Lower lobe of right lung (tissue), 2 donors: Measurements from ENCODE around the gene NRXN3. TPM values are rescaled to one million over a fixed set of nuclear protein-coding genes. Genes with fewer than 3 reads are reported as not detected.

Experiments
- ATAC-seq, 2 donors: fragments of 200-7000 bp; cut with Tn5 transposase; one replicate each; pipeline ENCODE4 v1.9.1; 2020 to 2022; ENCODE audit warnings: mild to moderate bottlenecking in 2 of 2, moderate library complexity in 2 of 2
- DNase-seq: peaks from one replicate; pipeline ENCODE4 v3.0.0-alpha.2; 2020
- H3K27ac ChIP-seq: fragments of 200-600 bp; one replicate; pipeline ENCODE4 v1.8.0; 2022
- H3K27me3 ChIP-seq: fragments of 200-600 bp; one replicate; pipeline ENCODE4 v1.8.0; 2022; ENCODE audit warnings: low read depth
- H3K36me3 ChIP-seq: fragments of 200-600 bp; one replicate; pipeline ENCODE4 v1.8.0; 2022; ENCODE audit warnings: mild to moderate bottlenecking
- H3K4me1 ChIP-seq: fragments of 200-600 bp; one replicate; pipeline ENCODE4 v1.8.0; 2022
- H3K4me3 ChIP-seq: fragments of 200-600 bp; one replicate; pipeline ENCODE4 v1.8.0; 2022; ENCODE audit warnings: mild to moderate bottlenecking
- H3K9me3 ChIP-seq: fragments of 200-600 bp; one replicate; pipeline ENCODE4 v1.8.0; 2022
- intact Hi-C: fragments of 100-400 bp; cut with DNase I; formaldehyde crosslinking; loops from one replicate; pipeline ENCODE4 v1.11.0; 2022
- total RNA-seq: library from RNA; stranded (reverse); fragmentation: NEBNext Ultra II Directional; extraction: Animal tissue kit (Norgen Biotek cat#: 25700); gene quantifications from one replicate; pipeline ENCODE4 v1.2.1, GENCODE V29; 2021
- TF ChIP-seq, protein P1 (sequence below): fragments of 200-600 bp; IDR thresholded peaks from one replicate; pipeline ENCODE4 v1.8.0; 2022; ENCODE audit warnings: antibody characterized with exemption, mild to moderate bottlenecking
- donor health status: DM: no; HTN: yes; CAD: no; lungs with severe emphysema.

Gene NRXN3
- total RNA-seq, 1 donor from 2014 or later = 9.0 TPM

DNA sequence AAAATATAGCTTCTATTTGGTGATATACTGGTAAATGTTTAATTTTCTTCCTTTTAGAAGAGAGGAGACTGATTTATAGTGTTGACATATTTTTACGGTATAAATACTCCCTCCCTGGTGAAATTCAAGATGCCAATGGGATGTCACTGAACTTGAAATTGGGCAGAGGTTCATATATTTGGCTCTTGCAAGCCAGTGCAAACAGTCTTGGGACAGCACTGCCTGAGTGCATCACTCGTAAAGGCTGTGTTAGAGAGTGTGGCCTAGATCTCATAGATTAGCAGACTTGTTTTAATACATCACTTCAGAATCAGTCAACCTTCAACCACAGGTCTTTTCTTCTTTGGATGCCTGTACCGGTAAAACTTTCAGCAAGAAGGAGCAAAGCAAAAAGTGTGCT, 681.0 kb downstream of the NRXN3 start:
- Histone ChIP-seq H3K4me3 (no peak overlapping the region), H3K4me1 (no peaks in the 10 kb centered on the region), H3K9me3 (no peaks in the 10 kb centered on the region), H3K27ac (no peak overlapping the region), H3K27me3 (no peaks in the 10 kb centered on the region), H3K36me3 (no peaks in the 10 kb centered on the region)
- TF ChIP-seq, protein P1, sequence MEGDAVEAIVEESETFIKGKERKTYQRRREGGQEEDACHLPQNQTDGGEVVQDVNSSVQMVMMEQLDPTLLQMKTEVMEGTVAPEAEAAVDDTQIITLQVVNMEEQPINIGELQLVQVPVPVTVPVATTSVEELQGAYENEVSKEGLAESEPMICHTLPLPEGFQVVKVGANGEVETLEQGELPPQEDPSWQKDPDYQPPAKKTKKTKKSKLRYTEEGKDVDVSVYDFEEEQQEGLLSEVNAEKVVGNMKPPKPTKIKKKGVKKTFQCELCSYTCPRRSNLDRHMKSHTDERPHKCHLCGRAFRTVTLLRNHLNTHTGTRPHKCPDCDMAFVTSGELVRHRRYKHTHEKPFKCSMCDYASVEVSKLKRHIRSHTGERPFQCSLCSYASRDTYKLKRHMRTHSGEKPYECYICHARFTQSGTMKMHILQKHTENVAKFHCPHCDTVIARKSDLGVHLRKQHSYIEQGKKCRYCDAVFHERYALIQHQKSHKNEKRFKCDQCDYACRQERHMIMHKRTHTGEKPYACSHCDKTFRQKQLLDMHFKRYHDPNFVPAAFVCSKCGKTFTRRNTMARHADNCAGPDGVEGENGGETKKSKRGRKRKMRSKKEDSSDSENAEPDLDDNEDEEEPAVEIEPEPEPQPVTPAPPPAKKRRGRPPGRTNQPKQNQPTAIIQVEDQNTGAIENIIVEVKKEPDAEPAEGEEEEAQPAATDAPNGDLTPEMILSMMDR = no peak
- intact Hi-C loops = no loop called here
- ATAC-seq = no peak
- no peak for DNase-seq

DNA sequence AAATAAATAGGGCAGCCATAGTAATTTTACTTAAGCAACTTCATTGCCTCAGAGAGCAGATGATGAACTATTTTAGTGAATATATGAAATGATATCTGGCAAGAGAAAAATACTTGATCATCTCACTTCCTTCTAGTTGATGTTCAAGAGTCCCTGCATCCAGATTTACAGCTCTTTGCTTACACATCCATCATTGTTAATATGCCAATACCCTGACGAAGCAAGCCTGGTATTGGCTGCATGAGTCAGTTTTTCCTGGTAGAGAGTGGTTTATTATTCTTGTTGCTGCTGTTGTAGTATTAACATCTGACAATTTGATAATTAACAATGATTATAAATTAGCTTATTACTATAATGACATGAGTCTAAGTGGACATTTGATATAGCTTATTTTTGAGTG, 681.9 kb downstream of the NRXN3 start:
- TF ChIP-seq, protein P1 = no peak
- no peaks in the 10 kb centered on the region for H3K9me3 ChIP-seq
- no peaks in the 10 kb centered on the region for H3K4me1 ChIP-seq
- no peak overlapping the region for H3K27ac ChIP-seq
- intact Hi-C loops = no loop called here
- no peak overlapping the region for H3K4me3 ChIP-seq
- H3K27me3 ChIP-seq = no peaks in the 10 kb centered on the region
- no peak for ATAC-seq
- DNase-seq = no peak
- no peaks in the 10 kb centered on the region for H3K36me3 ChIP-seq

DNA sequence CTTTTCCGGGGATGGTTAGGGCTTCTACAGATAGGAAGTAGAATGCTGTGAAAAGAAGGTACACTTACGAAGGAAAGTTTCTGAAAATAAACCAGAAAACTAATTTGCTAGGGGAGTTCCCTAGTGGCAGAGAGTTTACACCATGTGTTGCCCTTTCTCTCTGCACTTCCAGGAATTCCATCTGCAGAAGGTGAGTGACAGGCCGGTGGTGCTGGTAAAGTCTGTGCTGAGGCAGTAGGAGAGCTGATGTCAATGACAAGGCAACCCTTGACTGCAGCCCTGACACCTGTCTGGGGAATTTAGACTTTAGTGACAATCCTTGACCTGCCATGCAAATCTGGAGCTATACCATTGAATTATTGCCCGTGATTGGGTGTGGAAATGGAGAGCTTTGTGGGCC, 687.8 kb downstream of the NRXN3 start:
- Histone ChIP-seq H3K27me3 (no peaks in the 10 kb centered on the region), H3K36me3 (no peaks in the 10 kb centered on the region), H3K4me1 (no peaks in the 10 kb centered on the region), H3K9me3 (no peaks in the 10 kb centered on the region), H3K4me3 (no peak overlapping the region), H3K27ac (no peak overlapping the region)
- DNase-seq = no peak
- intact Hi-C loops = no loop called here
- TF ChIP-seq, protein P1 = no peak
- ATAC-seq = no peak

DNA sequence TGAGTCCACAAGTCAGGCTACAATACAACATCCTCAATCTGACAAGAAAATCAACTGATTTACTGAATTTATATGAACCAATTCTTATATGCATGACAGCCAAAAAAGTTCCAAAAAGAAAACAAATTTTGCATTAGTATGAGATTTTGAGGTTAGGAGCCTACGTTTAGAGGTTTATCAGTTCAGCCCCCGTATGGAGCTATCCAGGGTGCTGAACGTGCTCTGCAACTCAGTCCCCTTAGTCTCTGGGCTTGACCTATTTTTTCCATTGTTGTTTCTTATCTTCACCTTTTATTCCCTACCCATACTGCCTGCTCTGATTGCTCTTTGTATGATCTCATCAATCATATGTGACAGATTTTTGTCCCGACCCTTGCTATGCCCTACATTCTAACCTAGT, 693.0 kb downstream of the NRXN3 start:
- DNase-seq (no peak), ATAC-seq (no peak)
- no peaks in the 10 kb centered on the region for H3K4me1 ChIP-seq
- H3K27ac ChIP-seq = no peak overlapping the region
- intact Hi-C loops = no loop called here
- H3K36me3 ChIP-seq = no peaks in the 10 kb centered on the region
- no peaks in the 10 kb centered on the region for H3K27me3 ChIP-seq
- H3K9me3 ChIP-seq = no peaks in the 10 kb centered on the region
- no peak overlapping the region for H3K4me3 ChIP-seq
- TF ChIP-seq, protein P1 = no peak

DNA sequence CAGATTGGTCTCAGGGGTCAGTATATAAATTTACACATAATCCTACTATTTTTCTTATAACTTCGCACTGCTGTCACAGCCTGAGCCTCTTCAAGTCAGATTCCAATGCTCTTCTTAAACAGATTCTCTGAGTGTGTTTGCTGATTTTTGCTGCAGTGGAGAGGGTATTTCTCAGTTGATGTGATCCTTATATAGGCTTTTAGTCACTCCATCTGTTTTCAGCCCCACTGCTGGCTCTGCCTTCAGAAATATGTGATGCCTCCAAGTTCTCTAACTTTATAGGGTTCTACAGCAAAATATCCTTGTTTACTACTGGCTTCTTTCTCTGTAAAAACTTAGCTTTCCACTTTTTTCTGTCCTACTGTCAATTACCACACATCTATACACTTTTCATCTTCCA, 702.7 kb downstream of the NRXN3 start:
- intact Hi-C loops = no loop called here

More for the DNA sequence above, 702.7 kb downstream of the NRXN3 start:
- no peaks in the 10 kb centered on the region for H3K36me3 ChIP-seq
- H3K4me3 ChIP-seq = no peak overlapping the region
- no peak overlapping the region for H3K27ac ChIP-seq
- H3K27me3 ChIP-seq = no peaks in the 10 kb centered on the region
- no peaks in the 10 kb centered on the region for H3K9me3 ChIP-seq
- DNase-seq (no peak), ATAC-seq (no peak)
- TF ChIP-seq, protein P1 = no peak
- H3K4me1 ChIP-seq = no peaks in the 10 kb centered on the region
